ENCODE measurements around the gene WFDC6. TPM values are rescaled to one million over a fixed set of nuclear protein-coding genes. Genes with fewer than 3 reads are reported as not detected.
"Not testable (repeated sequence)": the region's sequence is repeated elsewhere in the genome, so short reads cannot be mapped to it uniquely, and the experiment has no call there.

WFDC6 gene
- not detected for total RNA-seq
- long read RNA-seq, result 0 reads

- no peak for DNase-seq (ENCODE audit: low spot score)
These were observed at the start of gene WFDC6 for GRCh38 chr20:45539382-45539781. Gene WFDC6 (minus strand): TSS chr20:45539482. CDS start chr20:45539407, 75 bp downstream.

- no peak for DNase-seq (ENCODE audit: low spot score)
These were observed 49.5 kb upstream of the WFDC6 start for GRCh38 chr20:45588800-45589199.

- DNase-seq (ENCODE audit: low spot score), result not testable (repeated sequence)
These were observed 46.7 kb upstream of the WFDC6 start for GRCh38 chr20:45585986-45586385.

GRCh38 chr20:45584294-45584693 is 45.0 kb upstream of the WFDC6 start:
- DNase-seq (ENCODE audit: low spot score), result not testable (repeated sequence)

GRCh38 chr20:45583502-45583901 is 44.2 kb upstream of the WFDC6 start:
- no peak for DNase-seq (ENCODE audit: low spot score)

- DNase-seq (ENCODE audit: low spot score), result no peak
These were observed 42.4 kb upstream of the WFDC6 start for GRCh38 chr20:45581702-45582101.

GRCh38 chr20:45579184-45579583 is 39.9 kb upstream of the WFDC6 start, which contains the start of gene WFDC8:
Gene WFDC8 (minus strand): TSS chr20:45579284. CDS start chr20:45579247, 37 bp downstream.
- DNase-seq (ENCODE audit: low spot score), result no peak

GRCh38 chr20:45578231-45578630 is 38.9 kb upstream of the WFDC6 start:
- no peak for DNase-seq (ENCODE audit: low spot score)

- no peak for DNase-seq (ENCODE audit: low spot score)
These were observed 37.7 kb upstream of the WFDC6 start for GRCh38 chr20:45576995-45577394.

GRCh38 chr20:45575931-45576330 is 36.6 kb upstream of the WFDC6 start:
- DNase-seq (ENCODE audit: low spot score), result no peak

GRCh38 chr20:45569650-45570049 is 30.4 kb upstream of the WFDC6 start:
- DNase-seq (ENCODE audit: low spot score), result not testable (repeated sequence)

- no peak for DNase-seq (ENCODE audit: low spot score)
These were observed 25.5 kb upstream of the WFDC6 start for GRCh38 chr20:45564760-45565276.

GRCh38 chr20:45555198-45555597 is 15.9 kb upstream of the WFDC6 start:
- no peak for DNase-seq (ENCODE audit: low spot score)

- DNase-seq (ENCODE audit: low spot score), result no peak
These were observed 13.2 kb upstream of the WFDC6 start for GRCh38 chr20:45552456-45552855.

GRCh38 chr20:45550765-45551164 is 11.5 kb upstream of the WFDC6 start:
- no peak for DNase-seq (ENCODE audit: low spot score)

- no peak for DNase-seq (ENCODE audit: low spot score)
These were observed 9.1 kb upstream of the WFDC6 start for GRCh38 chr20:45548410-45548809.

- no peak for DNase-seq (ENCODE audit: low spot score)
These were observed 8.0 kb upstream of the WFDC6 start, which contains the start of gene EPPIN for GRCh38 chr20:45547206-45547770. Gene EPPIN (minus strand): TSS chr20:45547401. CDS start chr20:45547357, 44 bp downstream.

- DNase-seq (ENCODE audit: low spot score), result no peak
These were observed 6.6 kb upstream of the WFDC6 start for GRCh38 chr20:45545754-45546453.

GRCh38 chr20:45545351-45545750 is 6.1 kb upstream of the WFDC6 start:
- no peak for DNase-seq (ENCODE audit: low spot score)

GRCh38 chr20:45538209-45538799 is 978 bp downstream of the WFDC6 start:
- no peak for DNase-seq (ENCODE audit: low spot score)

GRCh38 chr20:45527294-45527693 is 12.0 kb downstream of the WFDC6 start:
- no peak for DNase-seq (ENCODE audit: low spot score)

- DNase-seq (ENCODE audit: low spot score), result no peak
These were observed 15.5 kb downstream of the WFDC6 start for GRCh38 chr20:45523821-45524220.

Data from mesenteric fat pad (tissue), 1 donor.